ENCODE results near the gene INSR. TPM values are rescaled to one million over a fixed set of nuclear protein-coding genes. Genes with fewer than 3 reads are reported as not detected.

INSR gene
- total RNA-seq, 6 experiments from 2014 or later: 2.1 to 6.3 (median 2.5) TPM

- H3K9me3 Mint-ChIP-seq: no peaks in the 10 kb centered on the region
- no peak for TF ChIP-seq CTCF (IDR thresholded peaks at IDR 0.05)
- H3K27me3 Mint-ChIP-seq (ENCODE audit: insufficient read depth): no peaks in the 10 kb centered on the region
- DNase-seq: peak; percentile 94
- H3K27ac Mint-ChIP-seq: peak overlapping the region; percentile 81
- H3K4me1 Mint-ChIP-seq (ENCODE audit: low read depth): peaks cover 22% of the 10 kb centered on the region
- H3K36me3 Mint-ChIP-seq (ENCODE audit: low read depth): no peaks in the 10 kb centered on the region
- H3K4me3 Mint-ChIP-seq: peak overlapping the region; percentile 84
Measured at GRCh38 chr19:7197119-7197759, 97.0 kb downstream of the INSR start.

DNA sequence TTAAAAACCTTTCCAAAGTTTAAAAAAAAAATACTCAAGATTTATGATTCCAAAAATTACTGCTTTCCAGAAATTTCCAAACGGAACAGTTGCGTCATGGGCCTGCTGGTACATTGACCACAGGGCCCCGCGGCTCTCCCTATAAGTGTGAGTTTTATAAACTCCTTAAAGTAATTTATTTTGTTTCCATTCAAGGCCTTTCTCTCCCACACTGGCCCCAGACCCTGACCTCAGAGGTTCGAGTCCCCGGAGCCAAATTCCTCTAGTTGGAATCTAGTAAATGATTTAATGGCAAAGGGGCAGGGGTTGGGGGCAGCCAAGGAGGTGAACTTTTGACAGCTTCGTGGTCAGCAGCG is 97.5 kb downstream of the INSR start:
- peak overlapping the region; percentile 84 for H3K4me3 Mint-ChIP-seq
- H3K36me3 Mint-ChIP-seq (ENCODE audit: low read depth): no peaks in the 10 kb centered on the region
- no peak for TF ChIP-seq CTCF (IDR thresholded peaks at IDR 0.05)
- peak overlapping the region; percentile 81 for H3K27ac Mint-ChIP-seq
- H3K27me3 Mint-ChIP-seq (ENCODE audit: insufficient read depth): no peaks in the 10 kb centered on the region; the same call in 1 of the 2 replicates
- no peaks in the 10 kb centered on the region for H3K9me3 Mint-ChIP-seq
- DNase-seq: no peak
- H3K4me1 Mint-ChIP-seq (ENCODE audit: low read depth): peaks cover 27% of the 10 kb centered on the region

GRCh38 chr19:7195046-7195445 is 99.2 kb downstream of the INSR start:
- no peaks in the 10 kb centered on the region; the same call in 1 of the 2 replicates for H3K27me3 Mint-ChIP-seq (ENCODE audit: insufficient read depth)
- no peak overlapping the region for H3K27ac Mint-ChIP-seq
- no peaks in the 10 kb centered on the region for H3K9me3 Mint-ChIP-seq

DNA sequence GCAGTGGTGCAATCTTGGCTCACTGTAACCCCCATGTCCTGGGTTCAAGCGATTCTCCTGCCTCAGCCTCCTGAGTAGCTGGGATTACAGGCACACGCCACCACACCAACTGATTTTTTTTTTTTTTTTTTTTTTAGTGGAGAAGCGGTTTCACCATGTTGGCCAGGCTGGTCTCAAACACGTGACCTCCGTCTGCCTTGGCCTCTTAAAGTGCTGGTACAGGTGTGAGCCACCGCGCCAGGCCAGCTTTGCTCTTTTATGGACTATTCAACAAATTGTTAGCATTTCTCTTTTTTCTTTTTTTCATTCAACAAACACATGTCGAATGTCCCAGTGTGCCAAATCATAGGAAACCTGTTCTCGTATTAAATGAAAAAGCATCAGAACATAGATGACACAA is 99.6 kb downstream of the INSR start:
- Mint-ChIP-seq H3K27me3 (ENCODE audit: insufficient read depth) (no peaks in the 10 kb centered on the region; the same call in 1 of the 2 replicates), H3K4me3 (no peak overlapping the region), H3K4me1 (ENCODE audit: low read depth) (peaks cover 22% of the 10 kb centered on the region), H3K27ac (no peak overlapping the region), H3K36me3 (ENCODE audit: low read depth) (no peaks in the 10 kb centered on the region), H3K9me3 (no peaks in the 10 kb centered on the region)
- no peak for TF ChIP-seq CTCF (IDR thresholded peaks at IDR 0.05)
- no peak for DNase-seq

More at GRCh38 chr19:7195046-7195445, 99.2 kb downstream of the INSR start:
- TF ChIP-seq CTCF (IDR thresholded peaks at IDR 0.05): no peak
- no peak for DNase-seq
- H3K36me3 Mint-ChIP-seq (ENCODE audit: low read depth): no peaks in the 10 kb centered on the region
- peaks cover 27% of the 10 kb centered on the region for H3K4me1 Mint-ChIP-seq (ENCODE audit: low read depth)
- no peak overlapping the region for H3K4me3 Mint-ChIP-seq

DNA sequence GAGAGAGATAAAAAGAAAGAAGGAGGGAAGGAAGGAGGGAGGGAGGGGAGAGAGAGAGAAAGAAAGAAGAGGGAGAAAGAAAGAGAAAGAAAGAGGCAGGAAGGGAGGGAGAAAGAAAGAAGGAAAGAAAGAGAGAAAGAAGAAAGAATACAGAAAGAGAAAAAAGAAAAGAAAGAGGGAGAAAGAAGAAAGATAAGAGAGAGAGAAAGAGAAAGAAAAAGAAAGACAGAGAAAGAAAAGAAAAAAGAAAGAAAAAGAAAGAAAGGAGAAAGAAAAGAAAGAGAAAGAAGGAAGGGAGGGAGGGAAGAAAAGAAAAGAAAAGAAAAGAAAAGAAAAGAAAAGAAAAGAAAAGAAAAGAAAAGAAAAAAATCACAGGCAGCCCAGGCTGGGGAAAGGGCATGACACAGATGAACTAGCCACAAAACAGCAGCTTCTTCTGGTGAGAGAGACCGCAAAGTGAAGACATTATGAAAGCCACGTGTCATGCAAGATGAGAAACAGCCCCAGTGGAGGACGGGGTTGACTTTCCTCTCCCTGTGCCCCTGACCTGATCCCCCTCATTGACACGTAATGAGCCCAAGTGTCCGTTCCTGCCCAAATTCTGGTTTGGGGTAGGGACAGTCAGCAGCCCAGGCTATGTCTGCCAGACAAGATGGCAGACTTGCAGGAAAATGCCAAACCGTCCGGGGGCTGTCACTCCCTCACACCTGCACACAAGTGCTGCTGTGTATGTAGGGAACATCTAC is 102.1 kb downstream of the INSR start:
- Mint-ChIP-seq H3K27ac (no peak overlapping the region), H3K9me3 (no peaks in the 10 kb centered on the region), H3K4me3 (no peak overlapping the region), H3K36me3 (ENCODE audit: low read depth) (no peaks in the 10 kb centered on the region), H3K4me1 (ENCODE audit: low read depth) (peaks cover 16% of the 10 kb centered on the region), H3K27me3 (ENCODE audit: insufficient read depth) (peaks cover 3% of the 10 kb centered on the region)
- no peak for DNase-seq
- no peak for TF ChIP-seq CTCF (IDR thresholded peaks at IDR 0.05)
